ENCODE results near the gene HSPB7. TPM values are rescaled to one million over a fixed set of nuclear protein-coding genes. Genes with fewer than 3 reads are reported as not detected.
"Not testable (repeated sequence)": the region's sequence is repeated elsewhere in the genome, so short reads cannot be mapped to it uniquely, and the experiment has no call there.

HSPB7 gene
- polyA plus RNA-seq (2013, experiment 1 of 2) = not detected
- polyA plus RNA-seq (2013, experiment 2 of 2) = not detected

GRCh38 chr1:16017461-16018303 is at the start of gene HSPB7:
Gene HSPB7 (minus strand): TSS chr1:16018043. CDS start chr1:16017963, 80 bp downstream.
- no peak within 1 kb of the TSS for H3K27ac ChIP-seq (ENCODE audit: low read depth, low read length)
- no peaks in the 10 kb centered on the region for H3K36me3 ChIP-seq (ENCODE audit: insufficient read depth, low read length)
- H3K4me1 ChIP-seq (ENCODE audit: insufficient read depth, low read length) = peaks cover 18% of the 10 kb centered on the region
- no peaks in the 10 kb centered on the region for H3K9me3 ChIP-seq (ENCODE audit: insufficient read depth, low read depth, low read length)
- H3K4me3 ChIP-seq (ENCODE audit: low read length) = no peak within 1 kb of the TSS
- peaks cover 4% of the 10 kb centered on the region; the same call in 1 of the 2 replicates for H3K27me3 ChIP-seq (ENCODE audit: insufficient read depth, low read length)
- H3K9ac ChIP-seq (ENCODE audit: low read depth, low read length) = no peak within 1 kb of the TSS
- 59% methylated on average over 37 of the region's 37 CpGs for WGBS

- no peaks in the 10 kb centered on the region for H3K36me3 ChIP-seq (ENCODE audit: insufficient read depth, low read length)
- peaks cover 12% of the 10 kb centered on the region; the same call in 1 of the 2 replicates for H3K4me1 ChIP-seq (ENCODE audit: insufficient read depth, low read length)
- H3K9ac ChIP-seq (ENCODE audit: low read depth, low read length) = no peak overlapping the region
- H3K27ac ChIP-seq (ENCODE audit: low read depth, low read length) = no peak overlapping the region
- 79% methylated on average over 6 of the region's 6 CpGs for WGBS
- H3K4me3 ChIP-seq (ENCODE audit: low read length) = no peak overlapping the region
- H3K27me3 ChIP-seq (ENCODE audit: insufficient read depth, low read length) = peaks cover 12% of the 10 kb centered on the region
- no peaks in the 10 kb centered on the region for H3K9me3 ChIP-seq (ENCODE audit: insufficient read depth, low read depth, low read length)
Observed at GRCh38 chr1:16067127-16067768, 49.4 kb upstream of the HSPB7 start.

- Histone ChIP-seq H3K4me1 (ENCODE audit: insufficient read depth, low read length) (peaks cover 12% of the 10 kb centered on the region; the same call in 1 of the 2 replicates), H3K27me3 (ENCODE audit: insufficient read depth, low read length) (peaks cover 5% of the 10 kb centered on the region), H3K4me3 (ENCODE audit: low read length) (no peak overlapping the region), H3K9ac (ENCODE audit: low read depth, low read length) (no peak overlapping the region), H3K9me3 (ENCODE audit: insufficient read depth, low read depth, low read length) (no peaks in the 10 kb centered on the region), H3K36me3 (ENCODE audit: insufficient read depth, low read length) (no peaks in the 10 kb centered on the region), H3K27ac (ENCODE audit: low read depth, low read length) (no peak overlapping the region)
- 95% methylated on average over 4 of the region's 4 CpGs for WGBS
Observed at GRCh38 chr1:16066245-16066644, 48.4 kb upstream of the HSPB7 start.

GRCh38 chr1:16065269-16065576 is 47.4 kb upstream of the HSPB7 start:
- H3K36me3 ChIP-seq (ENCODE audit: insufficient read depth, low read length) = no peaks in the 10 kb centered on the region
- no peak overlapping the region for H3K4me3 ChIP-seq (ENCODE audit: low read length)
- no peak overlapping the region for H3K27ac ChIP-seq (ENCODE audit: low read depth, low read length)
- whole genome bisulfite sequencing = 73% methylated on average over 8 of the region's 8 CpGs
- H3K27me3 ChIP-seq (ENCODE audit: insufficient read depth, low read length) = peaks cover 4% of the 10 kb centered on the region; the same call in 1 of the 2 replicates
- H3K4me1 ChIP-seq (ENCODE audit: insufficient read depth, low read length) = peaks cover 12% of the 10 kb centered on the region; the same call in 1 of the 2 replicates
- H3K9me3 ChIP-seq (ENCODE audit: insufficient read depth, low read depth, low read length) = no peaks in the 10 kb centered on the region
- no peak overlapping the region for H3K9ac ChIP-seq (ENCODE audit: low read depth, low read length)

- Histone ChIP-seq H3K4me3 (ENCODE audit: low read length) (no peak overlapping the region), H3K27me3 (ENCODE audit: insufficient read depth, low read length) (peaks cover 4% of the 10 kb centered on the region; the same call in 1 of the 2 replicates), H3K27ac (ENCODE audit: low read depth, low read length) (no peak overlapping the region), H3K4me1 (ENCODE audit: insufficient read depth, low read length) (peaks cover 12% of the 10 kb centered on the region; the same call in 1 of the 2 replicates), H3K9me3 (ENCODE audit: insufficient read depth, low read depth, low read length) (no peaks in the 10 kb centered on the region), H3K36me3 (ENCODE audit: insufficient read depth, low read length) (no peaks in the 10 kb centered on the region), H3K9ac (ENCODE audit: low read depth, low read length) (no peak overlapping the region)
- 81% methylated on average over 13 of the region's 13 CpGs for WGBS
Observed at GRCh38 chr1:16064536-16065268, 46.9 kb upstream of the HSPB7 start.

- Histone ChIP-seq H3K9ac (ENCODE audit: low read depth, low read length) (no peak overlapping the region), H3K27me3 (ENCODE audit: insufficient read depth, low read length) (peaks cover 4% of the 10 kb centered on the region; the same call in 1 of the 2 replicates), H3K9me3 (ENCODE audit: insufficient read depth, low read depth, low read length) (no peaks in the 10 kb centered on the region), H3K36me3 (ENCODE audit: insufficient read depth, low read length) (no peaks in the 10 kb centered on the region), H3K27ac (ENCODE audit: low read depth, low read length) (no peak overlapping the region), H3K4me3 (ENCODE audit: low read length) (no peak overlapping the region), H3K4me1 (ENCODE audit: insufficient read depth, low read length) (peaks cover 12% of the 10 kb centered on the region; the same call in 1 of the 2 replicates)
- WGBS = 55% methylated on average over 9 of the region's 9 CpGs
Observed at GRCh38 chr1:16063921-16064320, 46.1 kb upstream of the HSPB7 start.

- Histone ChIP-seq H3K9ac (ENCODE audit: low read depth, low read length) (no peak overlapping the region), H3K27me3 (ENCODE audit: insufficient read depth, low read length) (peaks cover 4% of the 10 kb centered on the region; the same call in 1 of the 2 replicates), H3K27ac (ENCODE audit: low read depth, low read length) (no peak overlapping the region), H3K4me1 (ENCODE audit: insufficient read depth, low read length) (peaks cover 12% of the 10 kb centered on the region; the same call in 1 of the 2 replicates), H3K36me3 (ENCODE audit: insufficient read depth, low read length) (no peaks in the 10 kb centered on the region), H3K9me3 (ENCODE audit: insufficient read depth, low read depth, low read length) (no peaks in the 10 kb centered on the region), H3K4me3 (ENCODE audit: low read length) (no peak overlapping the region)
- 89% methylated on average over 15 of the region's 15 CpGs for WGBS
Observed at GRCh38 chr1:16063226-16063829, 45.5 kb upstream of the HSPB7 start.

GRCh38 chr1:16062687-16063075 is 44.8 kb upstream of the HSPB7 start:
- not testable (repeated sequence) for H3K9ac ChIP-seq (ENCODE audit: low read depth, low read length); H3K9me3 ChIP-seq (ENCODE audit: insufficient read depth, low read depth, low read length); H3K36me3 ChIP-seq (ENCODE audit: insufficient read depth, low read length); H3K27ac ChIP-seq (ENCODE audit: low read depth, low read length); H3K4me3 ChIP-seq (ENCODE audit: low read length); H3K27me3 ChIP-seq (ENCODE audit: insufficient read depth, low read length)
- 87% methylated on average over 9 of the region's 9 CpGs for WGBS
- H3K4me1 ChIP-seq (ENCODE audit: insufficient read depth, low read length) = peaks cover 12% of the 10 kb centered on the region; the same call in 1 of the 2 replicates

GRCh38 chr1:16061989-16062686 is 44.3 kb upstream of the HSPB7 start:
- H3K9me3 ChIP-seq (ENCODE audit: insufficient read depth, low read depth, low read length); H3K36me3 ChIP-seq (ENCODE audit: insufficient read depth, low read length); H3K4me3 ChIP-seq (ENCODE audit: low read length); H3K9ac ChIP-seq (ENCODE audit: low read depth, low read length); H3K27me3 ChIP-seq (ENCODE audit: insufficient read depth, low read length); H3K27ac ChIP-seq (ENCODE audit: low read depth, low read length): not testable (repeated sequence)
- WGBS = 73% methylated on average over 17 of the region's 18 CpGs
- H3K4me1 ChIP-seq (ENCODE audit: insufficient read depth, low read length) = peaks cover 12% of the 10 kb centered on the region; the same call in 1 of the 2 replicates

GRCh38 chr1:16061266-16061665 is 43.4 kb upstream of the HSPB7 start:
- H3K27ac ChIP-seq (ENCODE audit: low read depth, low read length) = no peak overlapping the region
- H3K4me3 ChIP-seq (ENCODE audit: low read length) = no peak overlapping the region
- no peaks in the 10 kb centered on the region for H3K9me3 ChIP-seq (ENCODE audit: insufficient read depth, low read depth, low read length)
- 88% methylated on average over 3 of the region's 3 CpGs for WGBS
- H3K4me1 ChIP-seq (ENCODE audit: insufficient read depth, low read length) = peaks cover 12% of the 10 kb centered on the region; the same call in 1 of the 2 replicates
- no peaks in the 10 kb centered on the region for H3K36me3 ChIP-seq (ENCODE audit: insufficient read depth, low read length)
- peaks cover 4% of the 10 kb centered on the region; the same call in 1 of the 2 replicates for H3K27me3 ChIP-seq (ENCODE audit: insufficient read depth, low read length)
- H3K9ac ChIP-seq (ENCODE audit: low read depth, low read length) = no peak overlapping the region
